Ovary (tissue), 9 donors: ENCODE data around the gene RSPO3. TPM values are rescaled to one million over a fixed set of nuclear protein-coding genes. Genes with fewer than 3 reads are reported as not detected.

ENCODE experiments used
- DNase-seq, 5 donors: peaks; one replicate each; pipeline ENCODE4 v3.0.0-alpha.2; 2019 to 2020
- H3K27ac ChIP-seq, 2 donors: fragments of 200-600 bp; one replicate each; pipeline versions ENCODE4 v1.5.1 to v1.8.0; 2019 to 2022
- H3K27me3 ChIP-seq: fragments of 200-600 bp; one replicate; pipeline ENCODE4 v1.8.0; 2022
- H3K36me3 ChIP-seq: fragments of 200-600 bp; sonication (generic); one replicate; pipeline ENCODE4 v1.5.1; 2019
- H3K4me1 ChIP-seq: one replicate; pipeline ENCODE4 v1.8.1; 2013; ENCODE audit warnings: mild to moderate bottlenecking, moderate library complexity; ENCODE audit not compliant: insufficient read depth
- H3K4me3 ChIP-seq: fragments of 200-600 bp; sonication (generic); one replicate; pipeline ENCODE4 v1.5.1; 2017
- H3K9me3 ChIP-seq, 2 donors: fragments of 200-600 bp in 1 of 2; sonication (generic) in 1 of 2; one replicate each; pipeline versions ENCODE4 v1.5.1 to v1.8.1; 2013 to 2019; ENCODE audit warnings: mild to moderate bottlenecking in 1 of 2, moderate library complexity in 1 of 2
- EP300 ChIP-seq: sonication (generic); formaldehyde crosslinking; IDR thresholded peaks from one replicate; pipeline ENCODE4 v1.6.1; 2017; ENCODE audit warnings: antibody characterized with exemption
- POLR2A ChIP-seq: fragments of 450-650 bp; IDR thresholded peaks from one replicate; pipeline ENCODE4 v1.6.1; 2017; ENCODE audit warnings: antibody characterized with exemption, mild to moderate bottlenecking, moderate library complexity
- WGBS, 3 donors: extraction: QIAGEN DNeasy Blood & Tissue Kit in 1 of 3; methylation state at CpG; one replicate each; pipeline versions ENCODE4 v1.1.5 to v1.1.7; 2013 to 2017; 5-methylcytosine and 5-hydroxymethylcytosine counted together
- intact Hi-C, 4 donors: fragments of 100-400 bp; cut with DNase I; formaldehyde crosslinking; loops; one replicate each; pipeline versions ENCODE4 v1.11.0 to v1.15.1; 2022 to 2023
- polyA plus RNA-seq, 2 donors: library from polyadenylated mRNA; stranded (reverse); fragments of 200-250 nt in 1 of 2; fragments of 350-450 nt in 1 of 2; fragmentation: Illumina TruSeq in 1 of 2; extraction: RNeasy Lipid Tissue Mini Kit (QIAGEN cat#74804) in 1 of 2; gene quantifications; one replicate each; pipeline ENCODE4 v1.2.3, GENCODE V29; 2013 to 2014
- total RNA-seq, 7 donors: library from RNA; depleted of rRNA in 2 of 7; stranded (reverse); fragments of >200 nt in 2 of 7; fragmentation: NEBNext Ultra II Directional in 3 of 7; extraction: Animal tissue kit (Norgen Biotek cat#: 25700) in 3 of 7; gene quantifications; one replicate each; pipeline versions ENCODE4 v1.1.0 to v1.2.4, GENCODE V29; 2016 to 2023
- TF ChIP-seq, protein P1 (sequence below), 3 donors: fragments of 450-650 bp in 2 of 3; fragments of 200-600 bp in 1 of 3; IDR thresholded peaks; one replicate each; pipeline versions ENCODE4 v1.5.1 to v1.8.0; 2016 to 2022; ENCODE audit warnings: antibody characterized with exemption in 3 of 3, mild to moderate bottlenecking in 1 of 3
- donor health status: DM: no; HTN: no; CAD: no; lungs with moderate emphysema.
- donor health status: DM: no; HTN: no; CAD: no.
- donor health status: Bipolar disorder and iron deficiency.
- donor health status: DM: yes; HTN: yes; CAD: no.
- donor health status: DM: no; HTN: no; CAD: no.
- donor health status: DM: yes; HTN: yes; CAD: no.

Gene RSPO3
- total and polyA plus RNA-seq, 9 donors: 0.12 to 35.9 (median 1.6) TPM; not detected in 1

DNA sequence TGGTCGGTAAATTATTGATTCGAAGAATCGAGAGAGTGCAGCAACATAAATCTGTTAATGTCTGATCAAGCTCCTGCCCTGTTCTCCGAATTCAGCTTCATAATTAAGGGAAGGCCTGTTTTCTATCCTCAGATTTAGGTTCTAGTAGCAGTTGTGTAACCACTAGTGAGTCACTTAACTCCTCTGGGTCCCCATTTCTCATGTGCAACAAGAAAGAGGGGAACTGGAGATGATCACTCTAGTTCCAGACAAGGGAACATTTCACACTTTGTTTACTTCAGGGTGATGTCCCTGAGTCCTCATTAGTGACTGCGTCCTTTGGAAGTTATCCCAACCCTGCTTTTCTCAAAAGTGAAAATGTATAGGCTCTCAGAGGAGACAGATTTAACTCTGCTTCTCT lies 80.1 kb downstream of the RSPO3 start:
- Histone ChIP-seq H3K4me3 (no peak overlapping the region), H3K9me3 (no peaks in the 10 kb centered on the region), H3K27me3 (no peaks in the 10 kb centered on the region), H3K36me3 (no peaks in the 10 kb centered on the region), H3K27ac (no peak overlapping the region), H3K4me1 (no peaks in the 10 kb centered on the region)
- no peak for DNase-seq
- intact Hi-C loops: no loop called here
- no peak for TF ChIP-seq POLR2A
- TF ChIP-seq, protein P1, sequence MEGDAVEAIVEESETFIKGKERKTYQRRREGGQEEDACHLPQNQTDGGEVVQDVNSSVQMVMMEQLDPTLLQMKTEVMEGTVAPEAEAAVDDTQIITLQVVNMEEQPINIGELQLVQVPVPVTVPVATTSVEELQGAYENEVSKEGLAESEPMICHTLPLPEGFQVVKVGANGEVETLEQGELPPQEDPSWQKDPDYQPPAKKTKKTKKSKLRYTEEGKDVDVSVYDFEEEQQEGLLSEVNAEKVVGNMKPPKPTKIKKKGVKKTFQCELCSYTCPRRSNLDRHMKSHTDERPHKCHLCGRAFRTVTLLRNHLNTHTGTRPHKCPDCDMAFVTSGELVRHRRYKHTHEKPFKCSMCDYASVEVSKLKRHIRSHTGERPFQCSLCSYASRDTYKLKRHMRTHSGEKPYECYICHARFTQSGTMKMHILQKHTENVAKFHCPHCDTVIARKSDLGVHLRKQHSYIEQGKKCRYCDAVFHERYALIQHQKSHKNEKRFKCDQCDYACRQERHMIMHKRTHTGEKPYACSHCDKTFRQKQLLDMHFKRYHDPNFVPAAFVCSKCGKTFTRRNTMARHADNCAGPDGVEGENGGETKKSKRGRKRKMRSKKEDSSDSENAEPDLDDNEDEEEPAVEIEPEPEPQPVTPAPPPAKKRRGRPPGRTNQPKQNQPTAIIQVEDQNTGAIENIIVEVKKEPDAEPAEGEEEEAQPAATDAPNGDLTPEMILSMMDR (IDR thresholded peaks at IDR 0.05): no peak
- no peak for TF ChIP-seq EP300
- 84 to 88% (median 88%) methylated on average over 5 of the region's 5 CpGs for WGBS, 3 donors

DNA sequence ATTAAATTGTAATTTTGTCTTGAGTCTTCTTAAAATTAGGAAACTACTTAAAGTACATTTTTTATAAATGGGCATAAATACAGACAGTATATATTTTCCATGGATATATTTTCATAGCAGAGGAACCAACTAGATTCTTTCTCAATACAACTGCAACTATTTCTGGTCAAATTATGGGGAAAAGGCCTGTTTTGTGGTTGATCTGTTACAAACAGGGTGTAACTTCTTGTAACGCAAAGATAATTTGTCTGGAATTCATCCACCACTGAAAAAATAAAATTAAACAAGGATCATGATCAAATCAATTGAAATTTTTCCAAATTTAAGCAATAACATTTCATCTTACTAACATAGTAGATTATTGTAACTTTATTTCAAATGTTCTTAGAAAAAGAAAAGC lies 81.0 kb downstream of the RSPO3 start:
- no peak overlapping the region for H3K27ac ChIP-seq
- H3K36me3 ChIP-seq: no peaks in the 10 kb centered on the region
- H3K27me3 ChIP-seq: no peaks in the 10 kb centered on the region
- 33 to 51% (median 45%) methylated on average over 1 of the region's 1 CpG for WGBS, 3 donors
- intact Hi-C loops: no loop called here
- H3K4me1 ChIP-seq: no peaks in the 10 kb centered on the region
- DNase-seq: no peak
- TF ChIP-seq POLR2A (no peak), EP300 (no peak)
- TF ChIP-seq, protein P1 (IDR thresholded peaks at IDR 0.05): no peak
- H3K9me3 ChIP-seq: no peaks in the 10 kb centered on the region
- no peak overlapping the region for H3K4me3 ChIP-seq

GRCh38 chr6:127200114-127200513 lies 81.6 kb downstream of the RSPO3 start:
- H3K27ac ChIP-seq: no peak overlapping the region
- TF ChIP-seq, protein P1 (IDR thresholded peaks at IDR 0.05): no peak
- TF ChIP-seq POLR2A (no peak), EP300 (no peak)

GRCh38 chr6:127201321-127201720 lies 82.8 kb downstream of the RSPO3 start:
- intact Hi-C loops: no loop called here
- 46 to 63% (median 59%) methylated on average over 2 of the region's 2 CpGs for WGBS, 3 donors
- H3K4me3 ChIP-seq: no peak overlapping the region
- H3K36me3 ChIP-seq: no peaks in the 10 kb centered on the region
- no peaks in the 10 kb centered on the region for H3K4me1 ChIP-seq
- no peak overlapping the region for H3K27ac ChIP-seq
- H3K9me3 ChIP-seq: no peaks in the 10 kb centered on the region
- no peak for DNase-seq
- no peaks in the 10 kb centered on the region for H3K27me3 ChIP-seq
- TF ChIP-seq POLR2A (no peak), EP300 (no peak)
- TF ChIP-seq, protein P1 (IDR thresholded peaks at IDR 0.05): no peak

More at GRCh38 chr6:127200114-127200513, 81.6 kb downstream of the RSPO3 start:
- H3K4me3 ChIP-seq: no peak overlapping the region
- H3K27me3 ChIP-seq: no peaks in the 10 kb centered on the region
- intact Hi-C loops: no loop called here
- no peaks in the 10 kb centered on the region for H3K36me3 ChIP-seq
- H3K9me3 ChIP-seq: no peaks in the 10 kb centered on the region
- 90 to 95% (median 90%) methylated on average over 8 of the region's 8 CpGs for WGBS, 3 donors
- H3K4me1 ChIP-seq: no peaks in the 10 kb centered on the region
- DNase-seq: no peak

- no peaks in the 10 kb centered on the region for H3K9me3 ChIP-seq
- TF ChIP-seq, protein P1 (IDR thresholded peaks at IDR 0.05): no peak
- TF ChIP-seq EP300 (no peak), POLR2A (no peak)
These were observed 84.2 kb downstream of the RSPO3 start for GRCh38 chr6:127202676-127203075.

More at GRCh38 chr6:127202676-127203075, 84.2 kb downstream of the RSPO3 start:
- H3K4me3 ChIP-seq: no peak overlapping the region
- no peaks in the 10 kb centered on the region for H3K4me1 ChIP-seq
- H3K27me3 ChIP-seq: no peaks in the 10 kb centered on the region
- no peak overlapping the region for H3K27ac ChIP-seq
- DNase-seq: no peak
- H3K36me3 ChIP-seq: no peaks in the 10 kb centered on the region
- intact Hi-C loops: no loop called here
